Ectodermal cell (in vitro differentiated cells): ENCODE data around the gene RIBC2.

ENCODE experiments used
- H3K27ac ChIP-seq: 2 replicates; pipeline ENCODE4 v1.7.0; 2013; ENCODE audit warnings: mild to moderate bottlenecking, low read depth, low read length; ENCODE audit not compliant: insufficient read depth, poor library complexity, severe bottlenecking
- H3K27me3 ChIP-seq: 2 replicates; pipeline ENCODE4 v1.7.0; 2013; ENCODE audit warnings: mild to moderate bottlenecking, low read length; ENCODE audit not compliant: insufficient read depth, control insufficient read depth, poor library complexity, severe bottlenecking
- H3K36me3 ChIP-seq: one replicate; pipeline ENCODE4 v1.7.0; 2013; ENCODE audit warnings: low read length; ENCODE audit not compliant: control insufficient read depth, insufficient read depth
- H3K4me1 ChIP-seq: one replicate; pipeline ENCODE4 v1.7.0; 2013; ENCODE audit warnings: low read length; ENCODE audit not compliant: control insufficient read depth, insufficient read depth
- H3K4me3 ChIP-seq: 2 replicates; pipeline ENCODE4 v1.7.0; 2013; ENCODE audit warnings: low read depth, low read length, control low read depth; ENCODE audit not compliant: insufficient read depth
- H3K9me3 ChIP-seq: 2 replicates; pipeline ENCODE4 v1.7.0; 2013; ENCODE audit warnings: mild to moderate bottlenecking, low read length, moderate library complexity; ENCODE audit not compliant: control insufficient read depth
- WGBS, 2 experiments: methylation state at CpG; one replicate each; pipeline ENCODE4 v1.1.7; 2013; ENCODE audit warnings: missing lambda C conversion rate in 2 of 2; 5-methylcytosine and 5-hydroxymethylcytosine counted together

The RIBC2 gene

DNA sequence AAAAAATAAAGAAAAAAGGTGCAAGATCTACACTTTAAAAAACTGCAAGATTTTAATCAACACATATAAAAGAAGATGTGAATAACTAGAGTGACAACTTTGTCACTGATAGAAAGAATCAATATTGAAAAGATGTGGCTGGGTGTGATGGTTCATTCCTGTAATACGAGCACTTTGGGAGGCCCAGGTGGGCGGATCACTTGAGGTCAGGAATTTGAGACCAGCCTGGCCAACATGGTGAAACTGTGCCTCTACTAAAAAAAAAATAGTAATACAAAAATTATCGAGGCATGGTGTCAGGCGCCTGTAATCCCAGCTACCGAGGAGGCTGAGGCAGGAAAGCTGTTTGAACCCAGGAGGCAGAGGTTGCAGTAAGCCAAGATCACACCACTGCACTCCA is 68.2 kb downstream of the RIBC2 start:
- 87 to 90% methylated on average over 5 of the region's 5 CpGs for WGBS, 2 experiments
- Histone ChIP-seq H3K9me3 (no peaks in the 10 kb centered on the region), H3K27ac (no peak overlapping the region), H3K36me3 (no peaks in the 10 kb centered on the region), H3K4me1 (peaks cover 8% of the 10 kb centered on the region), H3K4me3 (no peak overlapping the region), H3K27me3 (no peaks in the 10 kb centered on the region)
